ENCODE data around the gene MDGA2. TPM values are rescaled to one million over a fixed set of nuclear protein-coding genes. Genes with fewer than 3 reads are reported as not detected.

MDGA2 gene
- total RNA-seq, 2 donors from 2014 or later: 0.82 to 8.8 TPM

DNA sequence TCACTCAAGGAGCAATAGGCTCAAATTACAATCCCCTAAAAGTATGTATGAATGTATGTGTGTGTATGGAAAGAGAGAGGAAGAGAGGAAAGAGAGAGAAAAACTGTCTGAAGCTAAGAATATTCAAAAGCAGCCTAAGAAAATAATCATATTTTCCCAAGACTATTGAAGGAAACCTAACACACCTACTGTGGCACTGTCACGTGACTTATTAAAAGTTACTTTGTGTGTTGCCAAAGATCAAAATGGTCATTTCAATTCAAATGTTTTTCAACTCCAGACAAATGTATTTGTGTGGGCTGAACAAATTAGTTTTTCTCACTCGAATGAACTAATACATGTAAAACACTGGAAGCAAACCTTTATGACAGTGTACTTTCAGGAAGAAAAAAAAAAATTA, 654.9 kb downstream of the MDGA2 start:
- Histone ChIP-seq H3K4me3 (ENCODE audit: low read length) (no peak overlapping the region), H3K4me1 (ENCODE audit: control insufficient read depth, insufficient read depth, low read length) (no peaks in the 10 kb centered on the region), H3K27ac (ENCODE audit: low read depth, low read length) (no peak overlapping the region), H3K27me3 (ENCODE audit: control insufficient read depth, insufficient read depth, low read length, poor library complexity, severe bottlenecking) (no peaks in the 10 kb centered on the region), H3K36me3 (ENCODE audit: control insufficient read depth, insufficient read depth, low read length) (no peaks in the 10 kb centered on the region), H3K9me3 (ENCODE audit: control insufficient read depth, low read length) (no peaks in the 10 kb centered on the region), H3K9ac (ENCODE audit: extremely low read depth, low read length, poor library complexity, severe bottlenecking) (no peak overlapping the region)
- DNase-seq: no peak
- Mint-ChIP-seq H3K9me3 (no peaks in the 10 kb centered on the region), H3K27me3 (ENCODE audit: insufficient read depth) (no peaks in the 10 kb centered on the region), H3K4me1 (peaks cover 4% of the 10 kb centered on the region), H3K4me3 (no peak overlapping the region), H3K27ac (no peak overlapping the region), H3K36me3 (ENCODE audit: low read depth) (peaks cover 2% of the 10 kb centered on the region)
- 80 to 100% methylated on average over 1 to 2 of the region's 2 CpGs for WGBS, 2 experiments (ENCODE audit: insufficient coverage in 1 of 2, insufficient read length in 1 of 2)
- TF ChIP-seq, protein P1, sequence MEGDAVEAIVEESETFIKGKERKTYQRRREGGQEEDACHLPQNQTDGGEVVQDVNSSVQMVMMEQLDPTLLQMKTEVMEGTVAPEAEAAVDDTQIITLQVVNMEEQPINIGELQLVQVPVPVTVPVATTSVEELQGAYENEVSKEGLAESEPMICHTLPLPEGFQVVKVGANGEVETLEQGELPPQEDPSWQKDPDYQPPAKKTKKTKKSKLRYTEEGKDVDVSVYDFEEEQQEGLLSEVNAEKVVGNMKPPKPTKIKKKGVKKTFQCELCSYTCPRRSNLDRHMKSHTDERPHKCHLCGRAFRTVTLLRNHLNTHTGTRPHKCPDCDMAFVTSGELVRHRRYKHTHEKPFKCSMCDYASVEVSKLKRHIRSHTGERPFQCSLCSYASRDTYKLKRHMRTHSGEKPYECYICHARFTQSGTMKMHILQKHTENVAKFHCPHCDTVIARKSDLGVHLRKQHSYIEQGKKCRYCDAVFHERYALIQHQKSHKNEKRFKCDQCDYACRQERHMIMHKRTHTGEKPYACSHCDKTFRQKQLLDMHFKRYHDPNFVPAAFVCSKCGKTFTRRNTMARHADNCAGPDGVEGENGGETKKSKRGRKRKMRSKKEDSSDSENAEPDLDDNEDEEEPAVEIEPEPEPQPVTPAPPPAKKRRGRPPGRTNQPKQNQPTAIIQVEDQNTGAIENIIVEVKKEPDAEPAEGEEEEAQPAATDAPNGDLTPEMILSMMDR (conservative IDR thresholded peaks at IDR 0.05): no peak

DNA sequence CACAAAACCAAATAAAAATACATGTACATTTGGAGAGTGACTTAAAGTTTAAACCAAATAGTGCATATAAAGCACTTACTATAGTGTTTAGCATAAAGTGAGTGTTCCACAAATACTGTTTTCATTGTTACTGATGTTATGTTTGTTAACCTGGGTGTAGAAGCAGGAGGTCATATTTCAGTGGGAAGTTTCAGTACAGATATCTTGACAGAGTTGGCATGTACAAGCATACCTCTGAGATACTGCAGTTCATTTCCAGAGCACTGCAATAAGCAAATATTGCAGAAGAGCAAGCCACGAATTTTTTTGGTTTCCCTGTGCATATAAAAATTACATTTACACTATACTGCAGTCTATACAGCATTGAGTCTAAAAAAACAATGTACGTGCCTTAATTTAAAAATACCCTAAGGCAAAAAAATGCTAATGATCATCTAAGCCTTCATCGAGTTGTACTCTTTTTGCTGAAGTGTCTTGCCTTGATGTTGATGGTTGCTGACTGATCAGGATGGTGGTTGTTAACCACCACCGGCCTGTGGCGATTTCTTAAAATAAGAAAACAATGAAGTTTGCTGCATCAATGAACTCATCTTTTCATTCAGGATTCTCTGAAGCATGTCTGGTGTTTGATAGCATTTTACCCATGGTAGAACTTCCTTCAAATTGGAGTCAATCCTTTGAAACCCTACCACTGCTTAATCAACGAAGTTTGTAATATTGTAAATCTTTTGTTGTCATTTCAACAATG, 662.7 kb downstream of the MDGA2 start:
- Mint-ChIP-seq H3K27me3 (ENCODE audit: insufficient read depth) (no peaks in the 10 kb centered on the region), H3K36me3 (ENCODE audit: low read depth) (no peaks in the 10 kb centered on the region), H3K27ac (no peak overlapping the region), H3K4me1 (peaks cover 2% of the 10 kb centered on the region), H3K4me3 (no peak overlapping the region), H3K9me3 (no peaks in the 10 kb centered on the region)
- H3K36me3 ChIP-seq (ENCODE audit: control insufficient read depth, insufficient read depth, low read length): no peaks in the 10 kb centered on the region
- H3K27me3 ChIP-seq (ENCODE audit: control insufficient read depth, insufficient read depth, low read length, poor library complexity, severe bottlenecking): no peaks in the 10 kb centered on the region
- no peak for DNase-seq
- no peak overlapping the region for H3K27ac ChIP-seq (ENCODE audit: low read depth, low read length)
- TF ChIP-seq, protein P1 (conservative IDR thresholded peaks at IDR 0.05): no peak
- H3K9ac ChIP-seq (ENCODE audit: extremely low read depth, low read length, poor library complexity, severe bottlenecking): no peak overlapping the region
- H3K4me1 ChIP-seq (ENCODE audit: control insufficient read depth, insufficient read depth, low read length): no peaks in the 10 kb centered on the region
- H3K9me3 ChIP-seq (ENCODE audit: control insufficient read depth, low read length): no peaks in the 10 kb centered on the region
- H3K4me3 ChIP-seq (ENCODE audit: low read length): no peak overlapping the region
- 81 to 87% methylated on average over 3 to 6 of the region's 6 CpGs for WGBS, 2 experiments (ENCODE audit: insufficient coverage in 1 of 2, insufficient read length in 1 of 2)

DNA sequence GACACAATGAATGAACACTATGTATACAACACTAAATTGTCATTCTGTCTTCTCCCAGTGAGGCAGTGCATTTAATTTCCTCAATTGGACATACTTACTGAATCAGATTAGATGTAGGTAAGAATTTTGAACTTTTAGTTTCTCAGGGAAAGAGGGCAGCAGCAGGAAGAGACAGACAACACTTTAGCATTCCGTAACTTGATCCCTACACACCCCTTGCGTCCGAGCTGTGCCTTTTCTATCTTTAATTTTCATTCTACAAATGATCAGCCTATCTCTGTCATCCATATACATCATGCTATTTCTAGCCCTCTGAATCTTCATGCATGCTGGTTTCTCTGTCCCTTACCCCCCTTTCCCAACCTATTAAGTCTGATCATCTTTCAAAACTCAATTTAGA, 665.8 kb downstream of the MDGA2 start:
- H3K9ac ChIP-seq (ENCODE audit: extremely low read depth, low read length, poor library complexity, severe bottlenecking): no peak overlapping the region
- H3K27ac ChIP-seq (ENCODE audit: low read depth, low read length): no peak overlapping the region
- Mint-ChIP-seq H3K27ac (no peak overlapping the region), H3K4me1 (peaks cover 2% of the 10 kb centered on the region), H3K27me3 (ENCODE audit: insufficient read depth) (no peaks in the 10 kb centered on the region), H3K36me3 (ENCODE audit: low read depth) (no peaks in the 10 kb centered on the region), H3K4me3 (no peak overlapping the region), H3K9me3 (no peaks in the 10 kb centered on the region)
- H3K9me3 ChIP-seq (ENCODE audit: control insufficient read depth, low read length): no peaks in the 10 kb centered on the region
- no peak overlapping the region for H3K4me3 ChIP-seq (ENCODE audit: low read length)
- no peak for DNase-seq
- no peaks in the 10 kb centered on the region for H3K36me3 ChIP-seq (ENCODE audit: control insufficient read depth, insufficient read depth, low read length)
- 71 to 76% methylated on average over 3 of the region's 3 CpGs for WGBS, 2 experiments (ENCODE audit: insufficient coverage in 1 of 2, insufficient read length in 1 of 2)
- H3K4me1 ChIP-seq (ENCODE audit: control insufficient read depth, insufficient read depth, low read length): no peaks in the 10 kb centered on the region
- TF ChIP-seq, protein P1 (conservative IDR thresholded peaks at IDR 0.05): no peak
- H3K27me3 ChIP-seq (ENCODE audit: control insufficient read depth, insufficient read depth, low read length, poor library complexity, severe bottlenecking): no peaks in the 10 kb centered on the region
